Mesenchymal stem cell (in vitro differentiated cells and primary cell): ENCODE results near the gene NUDT3.

ENCODE experiments used
- DNase-seq: peaks from one replicate; pipeline ENCODE4 v3.0.0-alpha.2; 2013
- H2AFZ ChIP-seq: one replicate; pipeline ENCODE4 v1.6.1; 2013; ENCODE audit warnings: low read depth, mild to moderate bottlenecking, control low read depth, inconsistent platforms, low read length, moderate library complexity
- H2AK5ac ChIP-seq: 2 replicates; pipeline ENCODE4 v1.6.1; 2013; ENCODE audit warnings: low read length, moderate library complexity, mild to moderate bottlenecking, inconsistent platforms; ENCODE audit not compliant: severe bottlenecking
- H2BK120ac ChIP-seq: one replicate; pipeline ENCODE4 v1.6.1; 2013; ENCODE audit warnings: low read depth, mild to moderate bottlenecking, inconsistent platforms, low read length, moderate library complexity
- H2BK12ac ChIP-seq, 2 experiments: one replicate each; pipeline ENCODE4 v1.6.1; 2013; ENCODE audit warnings: inconsistent platforms in 2 of 2, low read length in 2 of 2, mild to moderate bottlenecking in 2 of 2, moderate library complexity in 2 of 2, control low read depth in 1 of 2
- H2BK15ac ChIP-seq: one replicate; pipeline ENCODE4 v1.6.1; 2013; ENCODE audit warnings: mild to moderate bottlenecking, low read depth, inconsistent platforms; ENCODE audit not compliant: poor library complexity, severe bottlenecking
- H2BK5ac ChIP-seq: 2 replicates; pipeline ENCODE4 v1.6.1; 2013; ENCODE audit warnings: low read depth, mild to moderate bottlenecking, low read length, control low read depth, inconsistent platforms; ENCODE audit not compliant: poor library complexity, severe bottlenecking
- H3K14ac ChIP-seq, 2 experiments: one replicate each; pipeline ENCODE4 v1.6.1; 2013; ENCODE audit warnings: inconsistent platforms in 2 of 2, low read length in 2 of 2, control low read depth in 1 of 2, mild to moderate bottlenecking in 1 of 2, moderate library complexity in 1 of 2
- H3K18ac ChIP-seq, 2 experiments: one replicate each; pipeline ENCODE4 v1.6.1; 2013; ENCODE audit warnings: inconsistent platforms in 2 of 2, low read length in 2 of 2, control low read depth in 1 of 2, low read depth in 1 of 2, mild to moderate bottlenecking in 1 of 2
- H3K23ac ChIP-seq, 2 experiments: one replicate each; pipeline ENCODE4 v1.6.1; 2013; ENCODE audit warnings: inconsistent platforms in 2 of 2, low read length in 2 of 2, mild to moderate bottlenecking in 2 of 2, moderate library complexity in 2 of 2, control low read depth in 1 of 2
- H3K27ac ChIP-seq: 2 replicates; pipeline ENCODE4 v1.5.1; 2013; ENCODE audit warnings: mild to moderate bottlenecking, moderate library complexity, low read length, control low read depth, inconsistent platforms; ENCODE audit not compliant: poor library complexity, severe bottlenecking
- H3K27me3 ChIP-seq, 2 experiments: 2 replicates each; pipeline versions ENCODE4 v1.6.1 to v1.7.0; 2013; ENCODE audit warnings: low read length in 2 of 2, mild to moderate bottlenecking in 2 of 2, moderate library complexity in 2 of 2, control low read depth in 1 of 2, inconsistent platforms in 1 of 2; ENCODE audit not compliant: control insufficient read depth in 1 of 2, insufficient read depth in 1 of 2
- H3K36me3 ChIP-seq, 2 experiments: 2 replicates each; pipeline versions ENCODE4 v1.6.1 to v1.7.0; 2013; ENCODE audit warnings: low read length in 2 of 2, control low read depth in 1 of 2, inconsistent platforms in 1 of 2, low read depth in 1 of 2, mild to moderate bottlenecking in 1 of 2; ENCODE audit not compliant: insufficient read depth in 2 of 2, control insufficient read depth in 1 of 2
- H3K4ac ChIP-seq, 2 experiments: one replicate each; pipeline ENCODE4 v1.6.1; 2013; ENCODE audit warnings: inconsistent platforms in 2 of 2, low read length in 2 of 2, mild to moderate bottlenecking in 2 of 2, moderate library complexity in 2 of 2, control low read depth in 1 of 2, low read depth in 1 of 2
- H3K4me1 ChIP-seq: 2 replicates; pipeline ENCODE4 v1.6.1; 2013; ENCODE audit warnings: low read depth, low read length, control low read depth; ENCODE audit not compliant: control insufficient read depth, insufficient read depth
- H3K4me2 ChIP-seq: 2 replicates; pipeline ENCODE4 v1.6.1; 2013; ENCODE audit warnings: low read length, mild to moderate bottlenecking, inconsistent platforms; ENCODE audit not compliant: poor library complexity, severe bottlenecking
- H3K4me3 ChIP-seq, 2 experiments: 2 replicates each; pipeline versions ENCODE4 v1.5.1 to v1.7.0; 2013; ENCODE audit warnings: low read length in 2 of 2, mild to moderate bottlenecking in 2 of 2, control low read depth in 1 of 2, low read depth in 1 of 2; ENCODE audit not compliant: insufficient read depth in 1 of 2
- H3K79me1 ChIP-seq: replicated peaks from 2 replicates; pipeline ENCODE4 v1.6.1; 2013; ENCODE audit warnings: mild to moderate bottlenecking, control low read depth, low read length, inconsistent platforms; ENCODE audit not compliant: poor library complexity, severe bottlenecking
- H3K9ac ChIP-seq: 2 replicates; pipeline ENCODE4 v1.7.0; 2013; ENCODE audit warnings: mild to moderate bottlenecking, low read length, moderate library complexity
- H3K9me3 ChIP-seq: 2 replicates; pipeline ENCODE4 v1.7.0; 2013; ENCODE audit warnings: mild to moderate bottlenecking, low read length; ENCODE audit not compliant: control insufficient read depth
- H4K8ac ChIP-seq: one replicate; pipeline ENCODE4 v1.6.1; 2013; ENCODE audit warnings: inconsistent platforms, mild to moderate bottlenecking, low read length, moderate library complexity
- H4K91ac ChIP-seq: one replicate; pipeline ENCODE4 v1.6.1; 2013; ENCODE audit warnings: mild to moderate bottlenecking, low read length, inconsistent platforms
- WGBS: methylation state at CpG from one replicate; pipeline ENCODE4 v1.1.7; 2013; ENCODE audit warnings: mixed read lengths; 5-methylcytosine and 5-hydroxymethylcytosine counted together

The NUDT3 gene

DNA sequence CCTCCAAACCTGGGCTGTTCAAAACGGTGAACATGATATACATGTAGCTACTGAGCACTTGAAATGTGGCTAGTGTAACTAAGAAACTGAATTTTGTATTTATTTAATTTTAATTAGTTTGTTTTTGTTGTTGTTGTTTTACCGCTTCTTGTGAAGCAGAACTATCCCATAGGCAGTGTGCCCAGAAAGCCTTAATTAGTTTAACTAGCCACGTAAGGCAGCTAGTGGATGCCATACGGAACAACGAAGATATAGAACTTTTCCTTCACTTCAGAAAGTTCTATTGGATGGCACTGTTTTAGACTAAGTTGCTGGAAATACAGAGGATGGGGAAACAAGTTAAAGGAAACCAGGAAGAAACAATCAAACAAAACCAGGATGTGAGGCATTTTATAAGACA is 70.6 kb downstream of the NUDT3 start:
- 100% methylated on average over 5 of the region's 5 CpGs for WGBS

GRCh38 chr6:34319471-34319885 is 73.0 kb downstream of the NUDT3 start:
- DNase-seq, result no peak
- H3K27ac ChIP-seq, result no peak overlapping the region
- no peak overlapping the region for H4K8ac ChIP-seq
- H3K18ac ChIP-seq, result peak overlapping the region in 1 of 2 experiments; percentile 24
- no peaks in the 10 kb centered on the region for H3K9me3 ChIP-seq
- no peak overlapping the region for H3K4me2 ChIP-seq
- no peak overlapping the region for H4K91ac ChIP-seq
- H3K27me3 ChIP-seq, result no peaks in the 10 kb centered on the region
- peaks cover 1% of the 10 kb centered on the region for H3K4me1 ChIP-seq
- H2AFZ ChIP-seq, result no peak overlapping the region
- H2BK120ac ChIP-seq, result no peak overlapping the region
- no peak overlapping the region for H3K14ac ChIP-seq
- no peak overlapping the region for H2BK5ac ChIP-seq
- peaks cover 0 to 9% of the 10 kb centered on the region in 2 experiments for H3K36me3 ChIP-seq
- peaks cover 25% of the 10 kb centered on the region for H3K79me1 ChIP-seq
- no peak overlapping the region for H2BK15ac ChIP-seq
- H3K23ac ChIP-seq, result no peak overlapping the region
- H2BK12ac ChIP-seq, result no peak overlapping the region
- H3K4ac ChIP-seq, result no peak overlapping the region
- 91% methylated on average over 4 of the region's 4 CpGs for WGBS
- no peak overlapping the region for H2AK5ac ChIP-seq
- no peak overlapping the region for H3K9ac ChIP-seq
- no peak overlapping the region for H3K4me3 ChIP-seq

More for the DNA sequence above, 70.6 kb downstream of the NUDT3 start:
- Histone ChIP-seq H3K79me1 (peaks cover 19% of the 10 kb centered on the region), H3K4me2 (no peak overlapping the region), H3K9me3 (no peaks in the 10 kb centered on the region), H2BK120ac (no peak overlapping the region), H2BK12ac (no peak overlapping the region), H3K4me1 (peaks cover 3% of the 10 kb centered on the region), H3K4ac (no peak overlapping the region), H3K27ac (no peak overlapping the region), H4K8ac (no peak overlapping the region), H3K36me3 (peaks cover 0 to 9% of the 10 kb centered on the region in 2 experiments), H3K23ac (no peak overlapping the region), H2AFZ (no peak overlapping the region), H3K14ac (no peak overlapping the region), H3K18ac (no peak overlapping the region), H3K9ac (no peak overlapping the region), H2BK5ac (no peak overlapping the region), H4K91ac (no peak overlapping the region), H2AK5ac (no peak overlapping the region), H3K4me3 (no peak overlapping the region), H2BK15ac (no peak overlapping the region), H3K27me3 (no peaks in the 10 kb centered on the region)
- no peak for DNase-seq

DNA sequence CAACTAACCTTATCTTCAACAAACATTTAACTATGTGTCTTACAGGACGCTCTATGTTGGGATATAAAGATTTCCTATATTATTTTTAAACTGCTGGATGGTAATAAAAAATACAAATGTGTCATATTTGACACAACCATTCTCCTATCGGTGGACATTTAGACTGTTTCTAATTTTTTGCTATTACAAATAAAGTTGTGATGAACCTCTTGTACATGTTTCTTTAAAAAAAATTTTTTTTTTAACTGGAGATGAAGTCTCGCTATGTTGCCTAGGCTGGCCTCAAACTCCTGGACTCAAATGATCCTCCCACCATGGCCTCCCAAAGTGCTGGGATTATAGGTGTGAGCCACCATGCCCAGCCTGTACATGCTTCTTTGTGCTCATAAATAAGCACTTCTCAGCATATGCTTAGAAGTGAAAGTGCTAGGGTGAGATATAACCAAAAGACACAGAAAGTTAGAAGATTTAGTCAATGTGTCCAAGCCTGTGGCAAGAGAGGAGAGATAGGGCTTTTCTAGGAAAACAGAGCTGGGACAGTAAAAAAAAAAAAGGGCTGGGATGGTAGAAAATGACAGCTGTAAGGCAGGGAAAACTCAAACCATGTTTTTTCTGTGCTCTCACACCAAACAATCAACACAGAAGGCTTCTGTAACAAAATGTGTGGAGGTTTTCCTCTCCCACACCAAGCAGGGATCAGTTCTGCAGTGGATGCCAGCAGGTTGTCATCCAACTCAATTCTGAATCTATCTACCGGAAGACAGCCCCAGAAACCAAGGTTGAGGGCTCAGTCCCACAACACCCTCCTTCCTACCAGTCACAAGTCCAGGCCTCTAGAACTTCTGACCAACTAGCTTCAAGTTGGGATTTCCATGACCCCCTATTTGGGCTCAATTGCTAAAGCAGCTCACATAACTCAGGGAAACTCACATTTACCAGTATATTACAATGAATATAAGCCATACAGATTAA is 73.7 kb downstream of the NUDT3 start:
- Histone ChIP-seq H3K14ac (no peak overlapping the region), H4K91ac (no peak overlapping the region), H3K9me3 (no peaks in the 10 kb centered on the region), H3K9ac (peak overlapping the region; percentile 34), H3K23ac (no peak overlapping the region), H2BK5ac (no peak overlapping the region), H3K27me3 (no peaks in the 10 kb centered on the region), H3K4me3 (no peak overlapping the region), H3K4me2 (no peak overlapping the region), H2BK15ac (no peak overlapping the region), H3K4ac (no peak overlapping the region), H3K79me1 (peaks cover 22% of the 10 kb centered on the region), H2BK12ac (no peak overlapping the region), H2AFZ (no peak overlapping the region), H4K8ac (no peak overlapping the region), H3K4me1 (peaks cover 1% of the 10 kb centered on the region), H2AK5ac (no peak overlapping the region), H3K36me3 (peaks cover 0 to 9% of the 10 kb centered on the region in 2 experiments), H3K27ac (no peak overlapping the region), H2BK120ac (no peak overlapping the region), H3K18ac (no peak overlapping the region)
- no peak for DNase-seq
- WGBS, result 100% methylated on average over 2 of the region's 4 CpGs

DNA sequence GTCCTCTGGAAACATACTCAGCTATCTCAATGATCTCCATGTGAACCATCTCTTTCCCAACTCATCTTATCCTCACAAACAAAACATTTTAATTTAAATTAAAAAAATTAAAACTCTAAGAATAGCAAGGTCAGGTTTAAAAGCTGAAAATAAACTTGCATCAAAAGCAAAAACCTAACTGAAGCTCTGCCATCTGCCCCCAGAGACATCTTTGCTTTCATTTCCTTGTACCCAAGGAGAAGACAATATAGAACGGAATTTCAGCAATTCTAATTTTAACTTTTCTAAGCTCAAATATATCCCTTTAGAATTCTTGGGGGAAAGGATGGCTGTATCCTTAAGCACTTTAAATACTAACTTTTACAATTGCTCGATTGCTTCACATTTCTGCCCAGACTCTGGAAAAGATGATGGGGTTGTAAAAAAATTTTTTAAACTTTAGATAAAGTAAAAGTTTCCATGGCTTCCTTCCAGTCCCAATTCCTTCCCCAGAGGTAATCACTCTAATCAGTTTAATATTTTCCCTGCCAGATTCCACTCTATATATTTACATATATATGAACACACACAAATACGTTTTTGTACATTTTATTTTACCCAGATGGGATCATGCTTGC is 74.5 kb downstream of the NUDT3 start:
- peak overlapping the region; percentile 34 for H3K9ac ChIP-seq
- no peak overlapping the region for H3K4ac ChIP-seq
- 100% methylated on average over 1 of the region's 3 CpGs for WGBS
- H3K27me3 ChIP-seq, result no peaks in the 10 kb centered on the region
- H3K9me3 ChIP-seq, result no peaks in the 10 kb centered on the region
- H2BK5ac ChIP-seq, result no peak overlapping the region
- peaks cover 1% of the 10 kb centered on the region for H3K4me1 ChIP-seq
- peaks cover 0 to 9% of the 10 kb centered on the region in 2 experiments for H3K36me3 ChIP-seq
- no peak overlapping the region for H2BK12ac ChIP-seq
- H3K23ac ChIP-seq, result no peak overlapping the region
- no peak for DNase-seq
- no peak overlapping the region for H3K4me2 ChIP-seq
- peaks cover 23% of the 10 kb centered on the region for H3K79me1 ChIP-seq
- H2AFZ ChIP-seq, result no peak overlapping the region
- no peak overlapping the region for H2AK5ac ChIP-seq
- H3K27ac ChIP-seq, result no peak overlapping the region
- H3K4me3 ChIP-seq, result no peak overlapping the region
- H3K18ac ChIP-seq, result no peak overlapping the region
- H4K91ac ChIP-seq, result no peak overlapping the region
- no peak overlapping the region for H2BK15ac ChIP-seq
- H4K8ac ChIP-seq, result no peak overlapping the region
- H3K14ac ChIP-seq, result no peak overlapping the region
- H2BK120ac ChIP-seq, result no peak overlapping the region
